Thoracic aorta (tissue), 2 donors: ENCODE data around the gene C1orf115. TPM values are rescaled to one million over a fixed set of nuclear protein-coding genes. Genes with fewer than 3 reads are reported as not detected.

Experiments used
- ATAC-seq: fragments of 150-250 bp; one replicate; pipeline ENCODE4 v1.8.0; 2017; ENCODE audit warnings: low read depth; ENCODE audit not compliant: insufficient number of reproducible peaks, low FRiP score
- DNase-seq: peaks from one replicate; pipeline ENCODE4 v3.0.0-alpha.2; 2020; ENCODE audit warnings: low spot score
- H3K27ac ChIP-seq, 2 donors: fragments of 200-600 bp; sonication (generic); 1 replicate in 1 of 2; 2 replicates in 1 of 2; pipeline ENCODE4 v1.5.1; 2016; ENCODE audit warnings: mild to moderate bottlenecking in 2 of 2, moderate library complexity in 2 of 2
- H3K27me3 ChIP-seq: fragments of 200-600 bp; sonication (generic); replicated peaks from 2 replicates; pipeline ENCODE4 v1.6.0; 2016; ENCODE audit warnings: mild to moderate bottlenecking; ENCODE audit not compliant: insufficient read depth
- H3K36me3 ChIP-seq: fragments of 200-600 bp; sonication (generic); one replicate; pipeline ENCODE4 v1.5.1; 2016
- H3K4me1 ChIP-seq, 2 donors: fragments of 200-600 bp; sonication (generic); 1 replicate in 1 of 2; 2 replicates in 1 of 2; pipeline versions ENCODE4 v1.5.1 to v1.6.0; 2016; ENCODE audit warnings: low read depth in 2 of 2, mild to moderate bottlenecking in 1 of 2; ENCODE audit not compliant: control insufficient read depth in 1 of 2
- H3K4me3 ChIP-seq: fragments of 200-600 bp; sonication (generic); 2 replicates; pipeline ENCODE4 v1.5.1; 2016; ENCODE audit warnings: mild to moderate bottlenecking
- H3K9me3 ChIP-seq: fragments of 200-600 bp; sonication (generic); 2 replicates; pipeline ENCODE4 v1.5.1; 2016
- CTCF ChIP-seq: fragments of 200-600 bp; sonication (generic); IDR thresholded peaks from one replicate; pipeline ENCODE4 v1.5.1; 2019; ENCODE audit warnings: antibody characterized with exemption
- total RNA-seq, 2 donors: library from RNA; depleted of rRNA; stranded (reverse); fragments of >200 nt; gene quantifications; one replicate each; pipeline versions ENCODE4 v1.1.0 to v1.2.3, GENCODE V29; 2016

C1orf115 gene
- total RNA-seq, 2 donors from 2014 or later = 6.8 to 9.7 TPM

GRCh38 chr1:220694866-220695382, 4.8 kb downstream of the C1orf115 start:
- Histone ChIP-seq H3K27me3 (no peaks in the 10 kb centered on the region), H3K36me3 (no peaks in the 10 kb centered on the region), H3K27ac (no peak overlapping the region), H3K4me3 (no peak overlapping the region), H3K4me1 (peaks cover under 1 to 10% of the 10 kb centered on the region in 2 donors), H3K9me3 (no peaks in the 10 kb centered on the region)
- DNase-seq (no peak), ATAC-seq (no peak)
- TF ChIP-seq CTCF = no peak

GRCh38 chr1:220695426-220695825, 5.3 kb downstream of the C1orf115 start:
- peaks cover 0 to 9% of the 10 kb centered on the region in 2 donors for H3K4me1 ChIP-seq
- H3K36me3 ChIP-seq = no peaks in the 10 kb centered on the region
- no peaks in the 10 kb centered on the region for H3K27me3 ChIP-seq
- TF ChIP-seq CTCF = no peak
- no peak overlapping the region for H3K4me3 ChIP-seq
- H3K27ac ChIP-seq = no peak overlapping the region
- DNase-seq = no peak
- no peak for ATAC-seq
- H3K9me3 ChIP-seq = no peaks in the 10 kb centered on the region

GRCh38 chr1:220696226-220696862, 6.2 kb downstream of the C1orf115 start:
- Histone ChIP-seq H3K4me3 (no peak overlapping the region), H3K4me1 (peaks cover 0 to under 1% of the 10 kb centered on the region in 2 donors), H3K36me3 (no peaks in the 10 kb centered on the region), H3K27ac (no peak overlapping the region), H3K9me3 (no peaks in the 10 kb centered on the region), H3K27me3 (no peaks in the 10 kb centered on the region)
- TF ChIP-seq CTCF = no peak
- DNase-seq (no peak), ATAC-seq (no peak)

GRCh38 chr1:220696863-220697231, 6.7 kb downstream of the C1orf115 start:
- no peak for DNase-seq
- H3K4me1 ChIP-seq = no peaks in the 10 kb centered on the region

GRCh38 chr1:220697326-220697725, 7.2 kb downstream of the C1orf115 start:
- ATAC-seq (no peak), DNase-seq (no peak)
- TF ChIP-seq CTCF = no peak
- Histone ChIP-seq H3K27me3 (no peaks in the 10 kb centered on the region), H3K36me3 (no peaks in the 10 kb centered on the region), H3K27ac (no peak overlapping the region), H3K9me3 (no peaks in the 10 kb centered on the region), H3K4me1 (no peaks in the 10 kb centered on the region), H3K4me3 (no peak overlapping the region)

More at GRCh38 chr1:220696863-220697231, 6.7 kb downstream of the C1orf115 start:
- no peak overlapping the region for H3K27ac ChIP-seq
- no peak for ATAC-seq
- H3K36me3 ChIP-seq = no peaks in the 10 kb centered on the region
- no peak overlapping the region for H3K4me3 ChIP-seq
- no peaks in the 10 kb centered on the region for H3K27me3 ChIP-seq
- no peaks in the 10 kb centered on the region for H3K9me3 ChIP-seq
- no peak for TF ChIP-seq CTCF
